K562 (cell line): Measurements from ENCODE around the gene EXTL1. TPM values are rescaled to one million over a fixed set of nuclear protein-coding genes. Genes with fewer than 3 reads are reported as not detected.

Experiments used
- ATAC-seq: fragments of 200-7000 bp; cut with Tn5 transposase; 3 replicates; pipeline ENCODE4 v1.9.1; 2020; ENCODE audit warnings: moderate library complexity
- BruUV-seq: library from RNA; stranded (reverse); fragments of 400-500 nt; replicated peaks from 2 replicates; lab custom pipeline; 2021; lab: Mats Ljungman, UMichigan
- CTCF ChIA-PET: fragments of 300-600 bp; formaldehyde crosslinking; extraction: SDS; loops from one replicate; lab custom pipeline; 2021; ENCODE audit warnings: low intra/inter-chr PET ratio; lab: Yijun Ruan, JAX
- POLR2A ChIA-PET: fragments of 300-600, 350-650 bp; sonication (Branson Sonifier 250); formaldehyde crosslinking; extraction: SDS; loops from one replicate; lab custom pipeline; 2021; ENCODE audit warnings: antibody characterized with exemption, inconsistent platforms; lab: Yijun Ruan, JAX
- DNase-seq, 4 experiments: peaks; one replicate each; pipeline versions ENCODE4 v3.0.0 to v3.0.0-alpha.2; 2011 to 2018; ENCODE audit warnings: low spot score in 3 of 4, mixed read lengths in 3 of 4; ENCODE audit errors: extremely low read depth in 1 of 4
- FAIRE-seq: peaks from 2 replicates; lab custom pipeline; 2011; peaks lifted over from hg19 to GRCh38; lab: Jason Lieb, UNC
- H2AFZ ChIP-seq: 2 replicates; pipeline ENCODE4 v1.6.0; 2011; ENCODE audit warnings: low read depth, low read length, control low read depth, inconsistent platforms
- H3K27ac ChIP-seq: fragments of 200-600 bp; 3 replicates; pipeline ENCODE4 v1.8.0; 2011; ENCODE audit warnings: low read depth, mild to moderate bottlenecking, control low read depth, inconsistent platforms, low read length, moderate library complexity, mixed read lengths; ENCODE audit errors: extremely low read depth
- H3K27me3 ChIP-seq, 2 experiments: fragments of 300-600 bp in 1 of 2; 2 replicates in 1 of 2; 3 replicates in 1 of 2; pipeline versions ENCODE4 v1.6.0 to v1.8.0; 2011; ENCODE audit warnings: inconsistent platforms in 2 of 2, low read length in 2 of 2, mild to moderate bottlenecking in 1 of 2, mixed read lengths in 1 of 2, moderate library complexity in 1 of 2; ENCODE audit not compliant: control insufficient read depth in 2 of 2, insufficient read depth in 2 of 2
- H3K36me3 ChIP-seq: fragments of 300-600 bp; 3 replicates; pipeline ENCODE4 v1.8.0; 2011; ENCODE audit warnings: mild to moderate bottlenecking, low read length, inconsistent platforms; ENCODE audit not compliant: control insufficient read depth, insufficient read depth
- H3K4me1 ChIP-seq, 2 experiments: fragments of 200-600 bp in 1 of 2; replicated peaks in 1 of 2; 2 replicates in 1 of 2; 3 replicates in 1 of 2; pipeline versions ENCODE4 v1.5.1 to v1.8.0; 2011; ENCODE audit warnings: inconsistent platforms in 2 of 2, low read length in 2 of 2, mild to moderate bottlenecking in 1 of 2, mixed read lengths in 1 of 2, moderate library complexity in 1 of 2; ENCODE audit not compliant: control insufficient read depth in 2 of 2, insufficient read depth in 2 of 2
- H3K4me2 ChIP-seq: 2 replicates; pipeline ENCODE4 v1.6.1; 2011; ENCODE audit warnings: low read length, control low read depth, inconsistent platforms, mixed read lengths; ENCODE audit not compliant: insufficient read depth
- H3K4me3 ChIP-seq: fragments of 200-600 bp; sonication (generic), shearing (Covaris generic); 2 replicates; pipeline ENCODE4 v1.5.1; 2016; ENCODE audit warnings: control low read depth, inconsistent platforms
- H3K79me2 ChIP-seq: fragments of 200-600 bp; 3 replicates; pipeline ENCODE4 v1.8.0; 2011; ENCODE audit warnings: low read length, inconsistent platforms; ENCODE audit not compliant: control insufficient read depth, insufficient read depth
- H3K9ac ChIP-seq, 2 experiments: 2 replicates each; pipeline versions ENCODE4 v1.6.0 to v1.6.1; 2011; ENCODE audit warnings: low read depth in 2 of 2, low read length in 2 of 2, control low read depth in 1 of 2, inconsistent platforms in 1 of 2, mild to moderate bottlenecking in 1 of 2, mixed read lengths in 1 of 2; ENCODE audit not compliant: insufficient read depth in 1 of 2
- H3K9me1 ChIP-seq: one replicate; pipeline ENCODE4 v1.6.0; 2011; ENCODE audit warnings: inconsistent platforms, mild to moderate bottlenecking, low read length, moderate library complexity; ENCODE audit not compliant: control insufficient read depth, insufficient read depth
- H3K9me3 ChIP-seq: replicated peaks from 2 replicates; pipeline ENCODE4 v1.5.1; 2011; ENCODE audit warnings: low read depth, low read length, inconsistent platforms; ENCODE audit not compliant: control insufficient read depth, insufficient read depth
- H4K20me1 ChIP-seq: replicated peaks from 2 replicates; pipeline ENCODE4 v1.6.1; 2011; ENCODE audit warnings: low read length, inconsistent platforms, mixed read lengths; ENCODE audit not compliant: control insufficient read depth, insufficient read depth
- ADNP ChIP-seq: fragments of 200-800 bp; sonication (Bioruptor generic); IDR thresholded peaks from 2 replicates; pipeline ENCODE4 v1.6.1; 2016; ENCODE audit warnings: missing genetic modification characterization, missing compliant biosample characterization
- E2F8 ChIP-seq: fragments of 450-650 bp; IDR thresholded peaks from 2 replicates; pipeline ENCODE4 v1.7.1; 2018; ENCODE audit warnings: mild to moderate bottlenecking, low read depth; ENCODE audit not compliant: partially characterized antibody
- EP300 ChIP-seq: IDR thresholded peaks from 2 replicates; pipeline ENCODE4 v1.6.1; 2012; ENCODE audit warnings: low read length, improper control_type of control experiment
- EP400 ChIP-seq: fragments of 450-650 bp; IDR thresholded peaks from 2 replicates; pipeline ENCODE4 v1.6.1; 2017; ENCODE audit warnings: antibody characterized with exemption, mild to moderate bottlenecking, moderate library complexity
- MECOM ChIP-seq: fragments of 250-450 bp; sonication (Bioruptor Pico); IDR thresholded peaks from 2 replicates; pipeline ENCODE4 v1.8.0; 2022; ENCODE audit warnings: inconsistent platforms
- MEIS2 ChIP-seq: fragments of 450-650 bp; IDR thresholded peaks from 2 replicates; pipeline ENCODE4 v1.6.1; 2014; ENCODE audit warnings: mild to moderate bottlenecking; ENCODE audit not compliant: partially characterized antibody
- MTA1 ChIP-seq: fragments of 450-650 bp; IDR thresholded peaks from 2 replicates; pipeline ENCODE4 v1.6.1; 2017; ENCODE audit warnings: borderline replicate concordance
- RAD21 ChIP-seq, 2 experiments: fragments of 250-450 bp in 1 of 2; fragments of 450-650 bp in 1 of 2; sonication (Bioruptor Pico) in 1 of 2; formaldehyde crosslinking in 1 of 2; IDR thresholded peaks in 1 of 2; conservative IDR thresholded peaks in 1 of 2; 2 replicates each; pipeline versions ENCODE4 v1.4.0 to v1.8.0; 2020 to 2022; ENCODE audit warnings: mild to moderate bottlenecking in 2 of 2, moderate library complexity in 1 of 2
- RCOR1 ChIP-seq, 2 experiments: IDR thresholded peaks; 2 replicates each; pipeline ENCODE4 v1.6.1; 2012; ENCODE audit warnings: low read depth in 2 of 2, low read length in 2 of 2, borderline replicate concordance in 1 of 2, improper control_type of control experiment in 1 of 2
- SMAD4 ChIP-seq: fragments of 250-450 bp; sonication (Bioruptor Pico); conservative IDR thresholded peaks from 2 replicates; pipeline ENCODE4 v1.8.0; 2021; ENCODE audit warnings: inconsistent platforms, mild to moderate bottlenecking, moderate library complexity
- ZBTB1 ChIP-seq: sonication (generic); formaldehyde crosslinking; IDR thresholded peaks from 2 replicates; pipeline ENCODE4 v1.8.1; 2023; ENCODE audit warnings: missing genetic modification reagents, low read depth, mild to moderate bottlenecking, borderline replicate concordance
- ZBTB7A ChIP-seq: IDR thresholded peaks from 2 replicates; pipeline ENCODE4 v1.6.1; 2011; ENCODE audit warnings: low read depth, mild to moderate bottlenecking, low read length, moderate library complexity, borderline replicate concordance; ENCODE audit not compliant: control insufficient read depth
- ZEB2 ChIP-seq: fragments of 450-650 bp; IDR thresholded peaks from 2 replicates; pipeline ENCODE4 v1.6.1; 2016
- ZNF3 ChIP-seq: fragments of 250-450 bp; sonication (Bioruptor Pico); IDR thresholded peaks from 2 replicates; pipeline ENCODE4 v1.5.0; 2021; ENCODE audit warnings: mild to moderate bottlenecking, moderate library complexity
- ZNF584 ChIP-seq: fragments of 200-800 bp; sonication (Bioruptor generic); IDR thresholded peaks from 2 replicates; pipeline ENCODE4 v1.6.1; 2016; ENCODE audit warnings: low read depth, mild to moderate bottlenecking, missing genetic modification characterization, missing compliant biosample characterization
- ZNF589 ChIP-seq: fragments of 200-800 bp; sonication (Bioruptor generic); IDR thresholded peaks from 2 replicates; pipeline ENCODE4 v1.6.1; 2016; ENCODE audit warnings: low read depth, missing genetic modification characterization, missing compliant biosample characterization
- WGBS: fragments of 100-300 bp; shearing (Covaris generic); methylation state at CpG from one replicate; pipeline ENCODE4 v1.1.6; 2016; ENCODE audit warnings: low coverage, mixed read lengths; ENCODE audit not compliant: insufficient coverage; ENCODE audit errors: missing lambda C conversion rate; 5-methylcytosine and 5-hydroxymethylcytosine counted together
- in situ Hi-C: fragments of 300-500 bp; cut with MboI; formaldehyde crosslinking; loops from 4 replicates; pipeline ENCODE4 v1.15.0; 2018; ENCODE audit warnings: inconsistent platforms, mixed read lengths
- intact Hi-C: fragments of 100-400 bp; cut with micrococcal nuclease; formaldehyde crosslinking; loops from 2 replicates; pipeline ENCODE4 v1.14.2; 2022
- polyA plus RNA-seq, 8 experiments: library from polyadenylated mRNA; depleted of rRNA in 4 of 8; stranded (reverse) in 5 of 8; unstranded in 3 of 8; fragments of >200 nt; fragmentation: Nextera tagmentation in 2 of 8; fragmentation: Illumina TruSeq in 1 of 8; extraction: Ambion mirVana in 2 of 8; extraction: Trizol in 1 of 8; gene quantifications; 2 replicates each; pipeline versions ENCODE4 v1.2.1 to v1.2.3, GENCODE V29; 2011 to 2014; ENCODE audit warnings: inconsistent platforms in 1 of 8, missing spikeins in 1 of 8
- total RNA-seq, 7 experiments: library from RNA; depleted of rRNA in 6 of 7; stranded (reverse); fragments of >200 nt in 6 of 7; fragmentation: Illumina TruSeq in 2 of 7; extraction: Trizol in 2 of 7; gene quantifications; 2 replicates each; pipeline versions ENCODE4 v1.2.1 to v1.2.3, GENCODE V29; 2011 to 2021; ENCODE audit warnings: low replicate concordance in 1 of 7

The EXTL1 gene
- total and polyA plus RNA-seq, 9 of the 15 experiments (the other 6 are each of a cell fraction or from before 2014, with no cell fraction given) = 0.04 to 0.23 (median 0.08) TPM; not detected in 3

- in situ Hi-C loops (no loop called here), intact Hi-C loops (loop anchor here (1.0 to 10.0 kb wide), 2 partner anchors 98 to 169 kb away; no protein-coding TSS in a partner anchor)
- FAIRE-seq (no peak), DNase-seq (peak; percentile 37 to 72 (median 50)), ATAC-seq (peak; percentile 9; the same call in 1 of the 3 replicates)
- Histone ChIP-seq H4K20me1 (no peaks in the 10 kb centered on the region), H3K79me2 (peaks cover 8% of the 10 kb centered on the region; the same call in 1 of the 3 replicates), H3K9me1 (no peaks in the 10 kb centered on the region), H3K36me3 (peaks cover 7% of the 10 kb centered on the region; the same call in 1 of the 3 replicates), H2AFZ (peak overlapping the region; percentile 75), H3K9me3 (no peaks in the 10 kb centered on the region), H3K4me3 (no peak overlapping the region), H3K27me3 (no peaks in the 10 kb centered on the region), H3K9ac (peak overlapping the region; percentile 3 to 46; a peak in 2 of 4 replicates), H3K4me2 (peak overlapping the region; percentile 19), H3K4me1 (peaks cover 32 to 47% of the 10 kb centered on the region in 2 experiments), H3K27ac (peak overlapping the region; percentile 54; the same call in 2 of the 3 replicates)
- BruUV-seq = no TSS peak
- ChIA-PET POLR2A (interaction anchor here (0.6 to 5.5 kb wide), 12 partner anchors 9 to 221 kb away, joined by 3 to 89 read pairs (median 4); partner anchors contain the start of gene EXTL1), CTCF (no interaction called here)
- WGBS = 4% methylated on average over 8 of the region's 8 CpGs
- TF ChIP-seq SMAD4 (CRISPR knock-in tag) = peak; percentile 55; the same call in 1 of the 2 replicates
- TF ChIP-seq ZBTB7A = peak; percentile 42; the same call in 1 of the 2 replicates
- TF ChIP-seq RAD21 (CRISPR knock-in tag; conservative IDR thresholded peaks at IDR 0.05 in 1 of 2, IDR thresholded peaks at IDR 0.05 in 1 of 2) = peak in 1 of 2 experiments; percentile 22; a peak in 1 of 4 replicates
- no peak for TF ChIP-seq ZBTB1 (CRISPR knock-in tag)
- peak; percentile 59; the same call in 1 of the 2 replicates for TF ChIP-seq ADNP
- TF ChIP-seq ZEB2 = peak; percentile 29; the same call in 1 of the 2 replicates
- TF ChIP-seq ZNF3 (CRISPR knock-in tag) = no peak
- TF ChIP-seq MTA1 = peak; percentile 66; the same call in 1 of the 2 replicates
- TF ChIP-seq EP300 = peak; percentile 71
- TF ChIP-seq MEIS2 = peak; percentile 91
- TF ChIP-seq RCOR1 (IDR thresholded peaks at IDR 0.05; ENCODE audit: borderline replicate concordance in 1 of 2, low read depth in 2 of 2, low read length in 2 of 2) = peak in 1 of 2 experiments; percentile 26; a peak in 1 of 4 replicates
- peak; percentile 68; the same call in 1 of the 2 replicates for TF ChIP-seq ZNF589
- TF ChIP-seq EP400 = peak; percentile 26; the same call in 1 of the 2 replicates
- peak; percentile 53; the same call in 1 of the 2 replicates for TF ChIP-seq ZNF584 (CRISPR knock-in tag)
- TF ChIP-seq E2F8 = no peak
- peak; percentile 79; the same call in 1 of the 2 replicates for TF ChIP-seq MECOM
These were observed 28.2 kb upstream of the EXTL1 start for GRCh38 chr1:25993197-25993951.
